ENCODE results near the gene STN1.

DNA sequence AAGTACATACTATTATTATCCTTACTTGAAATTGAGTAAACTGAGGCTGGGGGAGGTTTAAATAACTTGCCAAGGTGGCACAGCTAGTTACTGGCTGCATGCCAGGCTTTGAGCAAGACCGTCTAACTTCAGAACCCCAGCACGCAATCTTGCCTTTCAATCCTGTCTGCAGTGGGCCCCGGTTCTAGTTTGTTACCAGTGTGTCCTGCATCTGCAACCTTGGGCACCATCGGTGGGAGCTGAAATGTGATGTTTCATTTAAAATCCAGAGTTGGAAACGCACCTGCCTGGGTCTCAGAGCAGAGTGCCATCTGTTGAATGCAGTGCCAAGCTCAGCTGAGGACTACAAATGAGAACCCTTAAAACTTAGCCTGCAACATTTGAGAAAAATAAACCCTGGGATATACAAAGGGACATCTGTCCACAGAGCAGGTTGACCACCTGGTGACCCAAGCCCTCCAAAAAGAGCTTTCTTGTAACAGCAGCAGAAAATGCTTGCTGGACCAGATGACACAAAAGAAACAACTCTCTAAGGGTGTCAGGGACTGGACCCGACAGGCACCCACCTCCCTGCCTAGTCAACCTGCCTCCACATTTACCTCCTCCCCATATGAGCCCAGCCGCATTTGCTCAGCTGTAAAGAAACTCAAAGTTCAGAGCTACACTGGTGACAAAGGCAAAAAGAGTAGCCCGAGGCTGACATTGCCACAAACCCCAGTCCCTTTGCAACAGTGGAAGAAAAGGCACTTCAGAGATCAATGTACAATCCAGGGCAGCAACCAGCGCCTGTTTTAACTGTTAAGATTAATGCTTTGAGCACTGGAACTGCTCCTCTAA is 64.3 kb downstream of the STN1 start:
- TF ChIP-seq, protein P1, sequence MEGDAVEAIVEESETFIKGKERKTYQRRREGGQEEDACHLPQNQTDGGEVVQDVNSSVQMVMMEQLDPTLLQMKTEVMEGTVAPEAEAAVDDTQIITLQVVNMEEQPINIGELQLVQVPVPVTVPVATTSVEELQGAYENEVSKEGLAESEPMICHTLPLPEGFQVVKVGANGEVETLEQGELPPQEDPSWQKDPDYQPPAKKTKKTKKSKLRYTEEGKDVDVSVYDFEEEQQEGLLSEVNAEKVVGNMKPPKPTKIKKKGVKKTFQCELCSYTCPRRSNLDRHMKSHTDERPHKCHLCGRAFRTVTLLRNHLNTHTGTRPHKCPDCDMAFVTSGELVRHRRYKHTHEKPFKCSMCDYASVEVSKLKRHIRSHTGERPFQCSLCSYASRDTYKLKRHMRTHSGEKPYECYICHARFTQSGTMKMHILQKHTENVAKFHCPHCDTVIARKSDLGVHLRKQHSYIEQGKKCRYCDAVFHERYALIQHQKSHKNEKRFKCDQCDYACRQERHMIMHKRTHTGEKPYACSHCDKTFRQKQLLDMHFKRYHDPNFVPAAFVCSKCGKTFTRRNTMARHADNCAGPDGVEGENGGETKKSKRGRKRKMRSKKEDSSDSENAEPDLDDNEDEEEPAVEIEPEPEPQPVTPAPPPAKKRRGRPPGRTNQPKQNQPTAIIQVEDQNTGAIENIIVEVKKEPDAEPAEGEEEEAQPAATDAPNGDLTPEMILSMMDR (IDR thresholded peaks at IDR 0.05; ENCODE audit: low read depth, low read length) = no peak
- no peak for TF ChIP-seq EZH2phosphoT487 (IDR thresholded peaks at IDR 0.05; ENCODE audit: low read depth)

Measured in OCI-LY3 (cell line).